DMS114 treated with DMSO at 0.1 percent for 48 hours (cell line): ENCODE data around the gene FGD4.
"Not testable (repeated sequence)": the region's sequence is repeated elsewhere in the genome, so short reads cannot be mapped to it uniquely, and the experiment has no call there.

Source experiments
- DNase-seq: peaks from one replicate; lab custom pipeline; 2025; ENCODE audit not compliant: unreplicated experiment; lab: John Stamatoyannopoulos, UW

FGD4 gene

DNA sequence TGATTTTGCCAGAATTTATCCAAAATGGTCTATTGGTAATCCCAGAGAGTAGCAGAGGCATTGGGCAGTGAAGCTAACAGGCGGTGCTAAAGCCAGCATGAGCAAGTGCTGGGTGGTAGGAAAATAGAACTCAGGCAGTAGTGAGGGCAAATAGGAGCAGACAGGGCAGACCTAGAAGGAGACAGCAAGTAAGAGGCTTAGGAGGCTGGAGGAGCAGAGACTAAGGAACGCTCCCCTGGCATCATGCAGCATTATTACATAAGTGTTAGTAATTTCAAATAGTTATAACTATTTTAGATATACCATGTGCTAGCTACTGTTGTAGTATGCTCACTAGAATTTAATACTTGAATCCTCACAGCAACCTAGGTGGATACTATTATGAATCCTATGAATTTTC lies 151.7 kb downstream of the FGD4 start:
- DNase-seq, result no peak

DNA sequence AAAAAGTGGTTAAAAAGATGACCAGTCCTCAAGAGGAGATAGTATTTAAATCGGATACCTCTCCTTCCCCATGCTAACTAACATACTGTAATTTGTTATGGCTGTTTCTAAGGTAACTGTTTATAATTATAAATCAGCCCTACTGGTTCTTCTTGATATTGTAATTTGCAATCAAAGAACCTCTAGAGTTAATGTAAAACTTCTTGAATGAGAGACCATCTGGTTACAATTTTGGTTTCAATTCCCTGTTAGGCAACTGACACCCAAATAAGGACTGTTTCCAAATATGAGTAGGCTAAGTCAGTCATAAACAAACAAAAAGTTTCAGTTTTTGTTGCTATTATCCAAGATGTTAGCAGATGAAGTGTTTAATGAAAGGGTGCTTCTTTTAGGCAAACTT lies 159.5 kb downstream of the FGD4 start:
- DNase-seq, result no peak

DNA sequence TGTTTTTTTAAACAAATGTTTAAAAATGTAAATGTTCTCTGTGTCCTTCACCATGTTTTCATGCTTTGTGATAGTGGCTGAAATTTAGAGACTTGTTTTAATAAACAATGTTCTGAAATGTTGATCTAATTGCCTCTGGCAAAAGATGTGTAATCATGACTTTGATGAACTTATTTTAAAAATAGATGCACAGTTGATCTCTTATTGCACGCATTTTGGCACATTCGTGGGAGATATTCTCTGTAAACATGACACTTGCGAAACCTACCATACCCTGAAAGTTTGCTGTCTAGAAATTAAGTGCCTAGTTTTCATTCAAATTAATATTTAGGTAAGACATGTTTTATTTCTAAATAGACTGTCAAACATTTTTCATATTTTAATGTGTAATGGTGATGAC lies 160.1 kb downstream of the FGD4 start:
- no peak for DNase-seq

DNA sequence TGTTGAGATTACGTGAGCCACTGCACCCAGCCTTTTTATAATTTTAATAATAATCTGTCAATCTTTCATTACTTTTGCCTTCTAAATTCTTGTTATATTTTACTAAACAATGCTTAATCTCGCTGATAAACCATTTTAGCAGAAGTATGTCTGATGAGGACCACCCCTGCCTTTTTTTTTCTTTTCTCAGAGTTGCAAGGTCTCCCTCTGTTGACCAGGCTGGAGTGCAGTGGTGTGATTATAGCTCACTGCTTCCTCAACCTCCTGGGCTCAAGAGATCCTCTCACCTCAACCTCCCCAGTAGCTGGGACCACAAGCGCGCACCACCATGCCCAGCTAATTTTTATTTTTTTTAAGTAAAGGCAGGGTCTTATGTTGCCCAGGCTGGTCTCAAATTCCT lies 161.2 kb downstream of the FGD4 start:
- no peak for DNase-seq

DNA sequence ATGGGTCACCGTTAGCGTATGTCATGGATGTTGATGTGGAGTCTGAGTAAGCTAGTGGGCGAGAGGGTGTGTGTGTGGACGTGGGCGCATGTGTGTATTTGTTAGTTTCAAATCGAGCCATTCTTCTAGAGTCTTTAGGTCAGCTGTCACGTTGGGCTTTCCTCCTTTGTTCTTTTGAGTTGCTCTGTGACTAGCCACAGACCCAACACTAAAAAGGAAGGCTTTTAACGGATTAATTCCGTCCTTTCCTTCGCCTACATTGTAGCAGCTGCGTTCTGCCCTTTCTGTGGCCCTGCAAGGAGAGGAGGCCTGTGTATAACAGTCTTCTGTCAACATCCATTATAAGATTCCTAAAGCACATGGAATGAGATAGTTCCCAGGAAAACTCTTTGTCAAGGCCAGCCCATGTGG lies 162.6 kb downstream of the FGD4 start:
- DNase-seq, result no peak

DNA sequence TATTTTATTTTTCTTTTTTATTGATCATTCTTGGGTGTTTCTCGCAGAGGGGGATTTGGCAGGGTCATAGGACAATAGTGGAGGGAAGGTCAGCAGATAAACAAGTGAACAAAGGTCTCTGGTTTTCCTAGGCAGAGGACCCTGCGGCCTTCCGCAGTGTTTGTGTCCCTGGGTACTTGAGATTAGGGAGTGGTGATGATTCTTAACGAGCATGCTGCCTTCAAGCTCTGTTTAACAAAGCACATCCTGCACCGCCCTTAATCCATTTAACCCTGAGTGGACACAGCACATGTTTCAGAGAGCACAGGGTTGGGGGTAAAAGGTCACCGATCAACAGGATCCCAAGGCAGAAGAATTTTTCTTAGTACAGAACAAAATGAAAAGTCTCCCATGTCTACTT lies 163.1 kb downstream of the FGD4 start:
- DNase-seq, result not testable (repeated sequence)

DNA sequence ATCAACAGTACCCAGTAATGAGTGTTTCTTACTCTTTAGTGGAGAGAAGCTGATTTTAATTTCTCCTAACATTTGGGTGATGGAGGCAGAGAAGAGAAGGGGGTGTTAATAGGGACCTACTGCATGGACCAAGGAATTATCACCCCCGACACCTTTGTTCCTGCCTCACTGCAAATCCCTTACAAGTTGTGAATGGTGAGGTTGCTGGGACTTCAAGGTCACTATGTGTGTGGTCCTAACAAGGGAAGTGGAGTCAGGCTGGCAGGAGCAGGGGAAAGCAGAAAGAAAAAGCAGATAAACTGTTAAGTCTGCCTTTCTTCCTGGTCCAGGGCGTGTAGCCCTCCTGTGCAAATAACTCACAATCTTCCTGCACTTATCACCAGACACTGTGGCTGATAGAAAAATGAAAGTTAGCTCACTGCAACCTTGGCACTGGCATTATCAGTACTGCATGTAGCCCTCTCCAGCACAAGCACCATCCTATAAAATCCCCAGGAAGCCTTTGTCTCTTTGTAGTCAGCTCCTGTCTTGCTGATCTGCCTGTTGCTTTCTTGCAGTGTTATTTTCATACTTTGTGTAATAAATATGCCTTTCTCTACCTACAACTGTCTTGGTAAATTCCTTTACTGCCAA lies 167.4 kb downstream of the FGD4 start:
- DNase-seq, result no peak

DNA sequence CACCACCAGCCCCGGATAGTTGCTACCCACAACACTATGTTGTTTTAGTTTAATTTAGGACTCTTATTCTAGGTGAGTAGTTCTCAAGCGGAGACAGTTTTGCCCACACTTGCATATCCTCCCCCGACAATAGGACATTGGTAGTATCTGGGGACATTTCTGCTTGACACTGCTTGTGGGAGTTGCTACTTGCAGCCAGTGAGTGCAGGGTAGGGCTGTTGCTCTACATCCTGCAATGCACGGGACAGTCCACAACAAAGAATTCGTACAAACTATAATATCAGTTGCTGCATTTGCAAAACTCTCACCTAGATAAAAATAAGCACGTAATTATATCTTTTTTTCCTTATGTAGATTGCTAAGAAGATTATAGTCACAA lies 167.9 kb downstream of the FGD4 start:
- no peak for DNase-seq

DNA sequence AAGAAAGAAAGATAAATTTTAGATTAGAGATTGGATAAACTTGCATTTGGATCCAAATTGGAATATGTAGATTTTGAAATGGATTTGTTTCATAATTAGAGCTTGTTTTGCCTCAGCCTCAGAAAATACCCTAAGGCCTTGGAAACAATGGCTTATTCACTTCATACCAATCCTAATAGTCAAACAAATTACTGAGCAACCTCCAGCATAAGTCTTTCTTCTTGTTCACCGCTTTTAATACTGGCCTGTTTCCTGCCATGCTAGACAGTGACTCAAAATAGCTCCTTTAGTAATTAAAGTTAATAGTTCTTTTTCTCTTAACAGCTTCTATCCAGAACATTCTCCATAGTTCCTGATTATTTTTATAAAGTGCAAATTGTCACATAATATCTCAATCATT lies 168.9 kb downstream of the FGD4 start:
- no peak for DNase-seq

DNA sequence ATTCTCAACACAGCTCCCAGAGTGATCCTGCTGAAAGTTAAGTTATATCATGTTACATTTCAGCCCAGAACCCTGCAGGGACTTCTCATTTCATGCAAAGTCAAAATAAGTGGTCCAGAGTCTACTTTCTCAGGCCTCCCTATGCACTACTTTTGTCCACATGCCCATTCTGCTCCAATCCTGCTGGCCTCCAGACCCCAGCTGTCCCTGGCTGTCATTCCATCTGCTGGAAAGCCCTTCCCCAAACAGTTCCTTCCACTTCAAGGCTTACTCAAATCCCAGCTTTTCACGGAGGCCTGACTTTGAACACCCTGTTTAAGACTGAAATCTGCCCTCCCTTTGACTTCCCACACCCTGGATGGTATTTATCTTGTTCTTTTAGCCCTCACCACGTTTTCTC lies 169.9 kb downstream of the FGD4 start:
- no peak for DNase-seq

DNA sequence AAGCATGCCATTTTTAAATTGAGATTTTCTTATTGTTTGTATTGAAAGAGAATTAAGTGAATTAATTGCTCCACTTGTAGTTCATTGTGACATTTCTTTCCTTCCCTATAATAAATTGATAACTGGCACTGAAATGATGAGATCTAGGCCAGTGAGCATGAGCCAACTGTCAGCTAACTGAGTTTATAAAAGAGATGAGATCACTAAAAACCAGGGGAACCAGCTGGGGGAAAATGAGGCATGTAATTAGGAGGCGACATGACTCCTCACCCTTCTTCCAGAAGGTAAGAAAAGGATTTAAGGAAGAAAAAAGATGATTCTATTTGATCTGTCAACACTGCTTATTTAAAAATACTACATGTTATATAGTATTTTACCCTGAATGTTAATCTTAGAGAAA lies 175.2 kb downstream of the FGD4 start:
- DNase-seq, result no peak

DNA sequence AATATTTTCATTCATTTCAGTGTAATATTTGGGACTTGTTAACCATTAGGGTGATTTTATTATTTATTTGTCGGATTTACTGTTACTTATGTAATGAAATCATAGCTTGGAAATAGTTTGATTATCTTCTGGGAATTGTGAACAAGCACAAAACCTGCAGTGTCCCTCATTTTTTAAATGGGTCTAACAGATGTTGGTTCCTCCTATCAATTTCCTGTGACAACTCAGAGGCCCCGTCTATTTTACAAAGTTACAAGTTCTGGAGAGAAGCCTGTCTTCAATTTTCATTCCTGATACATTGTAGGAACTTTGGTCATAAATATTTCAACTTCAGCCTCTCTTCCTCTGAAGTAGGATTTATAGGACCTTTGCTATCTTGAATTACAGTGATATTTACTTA lies 178.0 kb downstream of the FGD4 start:
- DNase-seq, result no peak

DNA sequence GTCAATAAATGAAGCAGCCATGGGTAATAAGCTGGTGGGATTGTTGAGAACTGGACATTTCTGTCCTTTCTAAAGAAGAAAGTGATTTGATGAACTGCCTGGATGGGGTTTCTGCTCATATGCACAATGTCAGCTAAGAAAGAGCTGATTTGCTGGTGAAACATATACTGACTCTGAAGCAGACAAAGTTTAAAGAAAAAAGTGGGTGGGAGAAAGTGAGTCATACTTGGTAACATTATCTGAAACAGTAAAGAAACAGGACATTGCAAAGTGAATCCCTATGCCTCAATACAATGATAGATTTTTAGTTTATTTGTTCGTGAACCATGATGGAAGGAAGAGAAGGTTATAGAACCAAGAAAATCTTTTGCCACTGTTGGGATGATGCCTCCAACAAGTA lies 184.2 kb downstream of the FGD4 start:
- DNase-seq, result no peak

DNA sequence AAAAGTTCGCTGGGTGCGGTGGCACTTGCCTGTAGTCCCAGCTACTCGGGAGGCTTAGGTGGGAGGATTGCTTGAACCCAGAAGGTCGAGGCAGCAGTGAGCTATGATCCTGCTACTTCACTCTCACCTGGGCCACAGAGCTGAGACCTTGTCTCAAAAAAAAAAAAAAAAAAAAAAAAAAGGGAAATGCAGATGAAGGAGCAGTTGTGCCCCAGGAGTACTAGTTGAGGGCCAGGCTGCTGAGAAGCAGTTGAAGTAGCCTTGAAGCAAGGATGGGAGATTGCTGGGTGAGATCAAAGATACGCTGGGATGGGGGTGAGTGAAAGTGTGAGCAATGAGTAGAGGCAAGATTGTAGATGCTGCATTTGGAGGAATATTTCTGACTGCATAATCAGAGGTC lies 186.3 kb downstream of the FGD4 start:
- no peak for DNase-seq

DNA sequence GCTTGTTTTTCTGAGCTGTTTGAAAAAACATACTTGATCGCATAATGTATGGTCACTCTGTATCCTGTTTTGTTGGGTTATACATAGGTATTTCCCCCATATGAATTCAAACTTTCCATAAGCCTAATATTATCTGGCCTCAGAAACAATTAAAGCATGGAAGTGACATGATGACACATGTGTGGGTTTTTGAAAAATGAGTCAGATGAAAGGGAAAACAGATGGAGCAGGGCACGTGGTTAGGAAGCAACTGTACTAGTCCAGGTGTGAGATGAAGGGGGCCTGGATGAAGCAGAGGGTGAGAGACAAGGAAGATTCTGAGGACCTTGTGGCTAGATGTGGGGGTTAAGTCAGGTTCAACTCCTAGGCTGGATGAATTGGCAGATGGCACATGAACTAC lies 187.0 kb downstream of the FGD4 start:
- DNase-seq, result no peak

DNA sequence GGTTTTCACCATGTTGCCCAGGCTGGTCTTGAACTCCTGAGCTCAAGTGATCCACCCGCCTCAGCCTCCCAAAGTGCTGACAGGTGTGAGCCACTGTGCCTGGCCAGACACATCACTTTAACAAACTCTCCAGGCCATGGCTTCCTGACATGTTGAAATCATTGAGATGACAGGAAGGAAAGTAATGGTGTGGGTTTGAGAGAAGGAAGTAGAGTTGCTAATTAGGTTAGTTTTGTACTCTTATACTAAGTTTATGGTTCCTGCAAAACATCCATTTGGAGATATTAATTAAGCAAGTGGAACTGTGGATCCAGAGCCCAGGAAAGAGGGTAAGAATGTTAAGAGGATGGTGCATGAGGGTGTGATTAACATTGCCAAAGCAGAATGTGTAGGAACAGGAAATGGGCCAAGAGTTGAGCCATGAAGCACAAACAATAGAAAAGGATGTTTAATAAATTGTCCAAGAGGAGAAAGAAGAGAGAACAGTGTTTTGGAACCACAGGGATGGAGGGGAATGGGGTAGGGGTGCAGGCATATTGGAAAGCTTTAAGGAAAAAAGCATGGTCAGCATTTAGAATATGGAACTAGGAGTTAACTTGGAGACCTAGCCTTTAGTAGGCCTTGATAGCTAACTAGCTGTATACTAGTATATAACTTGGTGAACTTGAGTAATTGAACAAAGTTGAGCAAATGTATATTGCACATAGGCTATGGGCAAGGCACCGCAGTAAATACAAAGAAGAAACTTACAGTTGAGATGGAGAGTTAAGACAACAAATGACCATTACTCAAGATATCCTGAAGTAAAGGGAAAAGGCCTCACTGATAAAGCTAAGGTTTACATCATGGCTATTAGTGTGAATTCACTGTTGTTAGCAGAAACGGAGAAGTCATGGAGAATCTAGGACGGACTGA lies 188.5 kb downstream of the FGD4 start:
- DNase-seq, result no peak

DNA sequence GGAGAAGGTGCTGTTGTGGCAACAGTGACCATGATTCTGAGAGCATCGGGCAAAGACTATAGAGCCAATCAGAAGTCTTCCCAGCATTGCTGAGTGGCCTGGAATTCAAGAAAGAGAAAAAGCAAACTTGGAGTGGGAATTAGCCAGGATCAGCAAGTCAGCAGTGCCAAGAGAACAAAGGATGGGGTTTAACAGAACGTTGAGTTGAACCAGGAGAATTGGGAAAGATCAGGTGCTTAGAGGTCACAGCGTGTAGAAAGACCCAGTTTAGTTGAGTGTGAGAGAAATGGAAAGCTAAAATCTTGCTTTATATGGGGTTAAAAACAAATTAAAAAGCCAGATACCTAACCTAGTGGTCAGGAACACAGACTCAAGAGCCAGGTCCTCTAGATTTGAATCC lies 189.2 kb downstream of the FGD4 start:
- DNase-seq, result no peak

DNA sequence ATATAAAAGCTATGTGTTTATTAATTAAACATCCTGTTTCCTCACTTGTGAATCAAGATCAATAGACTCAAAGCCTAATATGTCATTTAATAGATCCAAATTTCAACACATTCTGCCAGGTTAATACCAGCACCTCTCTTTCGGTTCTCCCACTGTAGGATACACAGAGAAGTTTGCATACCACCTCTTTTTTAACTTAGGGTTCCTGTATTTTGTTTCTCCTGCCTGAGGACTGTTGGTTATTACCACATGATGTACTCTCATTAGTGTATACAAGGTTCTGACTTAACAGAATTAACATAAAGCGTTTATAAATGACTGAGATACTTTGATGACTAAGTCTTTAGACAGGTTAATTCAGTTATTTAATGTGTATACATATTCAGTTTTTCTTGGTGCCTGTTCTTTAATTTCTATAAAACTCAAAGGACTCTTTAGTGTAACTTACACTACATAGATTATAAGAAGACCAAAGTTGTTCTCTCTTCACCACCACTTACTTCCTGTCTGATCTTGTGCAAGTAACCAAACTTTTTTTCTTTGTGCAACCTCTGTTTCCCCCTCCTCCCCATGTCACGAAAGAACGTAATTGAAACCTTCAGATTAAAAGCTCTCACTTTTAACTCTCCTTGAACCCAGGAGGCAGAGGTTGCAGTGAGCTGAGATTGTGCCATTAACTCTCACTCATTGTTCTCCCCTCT lies 190.0 kb downstream of the FGD4 start:
- no peak for DNase-seq

DNA sequence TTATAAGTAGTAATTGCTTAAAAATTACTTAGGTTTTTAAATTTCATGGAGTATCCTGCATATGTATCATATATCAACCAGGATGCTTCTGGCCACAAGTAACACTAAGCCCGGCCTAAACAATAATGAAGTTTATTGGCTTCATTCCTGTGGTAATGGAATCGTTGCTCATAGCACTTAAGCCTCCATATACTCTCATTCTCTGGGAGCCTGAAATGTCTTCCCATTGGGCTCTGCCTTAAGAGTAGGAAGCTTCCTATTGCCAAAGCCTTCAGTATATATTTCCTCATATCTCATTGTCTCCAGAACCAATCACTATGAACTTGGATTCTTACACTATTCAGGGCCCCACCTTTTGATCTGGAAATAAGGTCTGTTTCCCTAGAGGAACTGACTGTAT lies 195.9 kb downstream of the FGD4 start:
- no peak for DNase-seq

DNA sequence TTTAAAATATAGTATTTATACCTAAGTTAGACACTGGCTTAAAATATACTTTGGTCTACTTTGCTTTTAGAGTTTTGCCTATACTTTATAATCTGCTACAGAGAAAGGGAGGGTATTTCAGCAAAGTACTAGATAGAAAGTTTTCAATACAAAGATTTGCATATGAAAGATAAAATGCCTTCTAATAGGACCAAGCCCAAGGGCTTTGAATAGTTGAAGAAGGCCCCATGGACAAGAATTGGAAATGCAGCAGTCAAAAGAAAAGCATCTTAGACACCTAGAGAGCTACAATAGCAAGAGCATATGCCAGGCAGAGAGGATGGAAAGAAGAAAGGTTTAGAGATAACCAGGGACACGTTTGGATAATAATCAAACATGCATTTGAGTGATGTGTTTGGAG lies 196.7 kb downstream of the FGD4 start:
- DNase-seq, result no peak

DNA sequence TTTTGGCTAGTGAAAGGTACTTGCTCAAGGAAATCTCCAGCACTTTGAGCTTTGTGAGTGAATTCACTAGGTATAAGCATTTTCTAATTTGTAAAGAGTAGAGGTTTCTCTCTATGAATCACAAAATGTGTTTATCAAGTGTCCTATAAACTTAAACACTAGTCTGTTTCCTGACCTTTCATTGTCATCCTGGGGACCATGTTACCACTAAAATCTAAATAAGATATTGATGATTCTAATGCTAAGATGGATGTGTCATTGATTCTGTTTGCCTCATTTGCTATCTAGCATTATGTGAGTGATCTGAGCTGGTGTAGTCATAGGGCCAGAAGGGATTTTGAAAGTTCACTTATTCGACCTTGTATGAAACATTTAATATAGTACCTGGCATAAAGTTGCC lies 199.3 kb downstream of the FGD4 start:
- no peak for DNase-seq

DNA sequence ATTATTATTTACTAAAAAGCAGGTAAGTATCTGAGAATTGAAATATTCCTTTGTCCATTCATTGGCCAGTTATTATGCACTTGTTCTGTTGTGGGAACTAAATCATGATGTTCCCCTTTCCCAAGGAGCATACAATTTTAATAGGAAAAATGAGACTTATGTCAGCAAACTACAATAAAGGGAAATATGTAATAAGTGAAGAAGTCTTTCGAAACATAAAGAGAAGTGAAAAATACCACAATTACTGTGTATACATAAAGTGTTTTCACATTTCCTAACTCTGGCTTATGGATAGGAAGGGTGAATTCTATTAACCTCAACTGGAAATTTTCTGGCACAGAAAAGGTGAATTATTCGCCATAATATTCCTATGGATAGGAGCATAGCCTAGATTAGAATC lies 201.3 kb downstream of the FGD4 start:
- DNase-seq, result no peak
